HuH-7.5 (cell line): Measurements from ENCODE around the gene BAMBI.

ENCODE experiments used
- DNase-seq: peaks from one replicate; pipeline ENCODE4 v3.0.0; 2011; ENCODE audit warnings: low spot score

BAMBI gene

GRCh38 chr10:28705472-28705871 is 28.2 kb downstream of the BAMBI start:
- no peak for DNase-seq

GRCh38 chr10:28709001-28709710 is 31.8 kb downstream of the BAMBI start:
- DNase-seq: no peak

DNA sequence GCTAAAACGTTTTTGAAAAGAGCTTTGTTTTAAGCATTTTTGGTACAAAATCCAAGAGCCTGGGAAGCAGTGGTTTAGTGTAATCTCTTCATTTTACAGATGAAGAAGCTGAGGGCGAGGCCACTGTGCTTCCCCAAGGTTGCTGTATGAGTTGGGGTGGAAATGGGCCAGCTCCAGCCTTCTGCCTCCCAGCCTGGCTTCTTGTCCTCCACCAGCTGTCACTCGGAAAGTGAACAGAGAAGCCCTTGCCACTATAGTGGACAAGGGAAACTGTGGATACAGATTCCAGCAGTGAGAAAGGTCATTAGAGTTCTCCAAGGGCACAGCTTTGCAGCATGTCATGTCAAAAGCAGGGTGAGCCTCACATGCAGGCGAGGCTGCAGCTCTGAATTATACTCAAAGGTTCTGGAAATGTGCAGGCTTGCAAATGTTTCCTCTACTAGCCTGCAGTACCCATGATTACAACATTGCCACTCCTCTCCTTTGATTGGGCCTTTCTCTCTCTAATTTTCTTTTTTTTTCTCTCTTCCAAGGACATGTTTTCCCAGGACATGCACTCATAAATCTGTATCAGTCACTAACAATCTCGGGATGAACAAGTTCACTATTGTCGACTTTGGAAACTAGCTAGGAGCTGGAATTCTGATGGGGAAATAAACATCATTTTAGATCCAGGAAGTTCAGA is 33.0 kb downstream of the BAMBI start:
- no peak for DNase-seq

DNA sequence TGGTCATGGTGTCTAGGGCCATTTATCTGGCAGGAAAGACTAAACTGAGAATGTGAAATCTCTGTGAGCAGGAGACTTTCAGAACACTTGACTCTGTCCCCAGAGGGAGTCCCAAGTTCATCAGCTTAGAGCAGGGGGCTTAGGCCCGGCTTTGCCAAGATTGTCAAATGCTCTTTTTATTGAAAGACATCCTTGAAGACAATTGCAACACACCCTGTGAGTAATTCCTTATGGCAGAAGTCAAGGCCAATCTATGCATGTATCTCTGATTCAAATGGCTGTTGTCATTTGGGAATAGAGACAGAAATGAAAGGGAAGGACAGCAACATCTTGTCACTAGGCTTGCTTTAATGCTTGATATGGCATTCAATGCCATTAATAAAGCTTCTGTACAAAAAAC is 33.7 kb downstream of the BAMBI start:
- DNase-seq: no peak

GRCh38 chr10:28711776-28712175 is 34.5 kb downstream of the BAMBI start:
- DNase-seq: no peak

GRCh38 chr10:28713626-28714352 is 36.5 kb downstream of the BAMBI start:
- no peak for DNase-seq

DNA sequence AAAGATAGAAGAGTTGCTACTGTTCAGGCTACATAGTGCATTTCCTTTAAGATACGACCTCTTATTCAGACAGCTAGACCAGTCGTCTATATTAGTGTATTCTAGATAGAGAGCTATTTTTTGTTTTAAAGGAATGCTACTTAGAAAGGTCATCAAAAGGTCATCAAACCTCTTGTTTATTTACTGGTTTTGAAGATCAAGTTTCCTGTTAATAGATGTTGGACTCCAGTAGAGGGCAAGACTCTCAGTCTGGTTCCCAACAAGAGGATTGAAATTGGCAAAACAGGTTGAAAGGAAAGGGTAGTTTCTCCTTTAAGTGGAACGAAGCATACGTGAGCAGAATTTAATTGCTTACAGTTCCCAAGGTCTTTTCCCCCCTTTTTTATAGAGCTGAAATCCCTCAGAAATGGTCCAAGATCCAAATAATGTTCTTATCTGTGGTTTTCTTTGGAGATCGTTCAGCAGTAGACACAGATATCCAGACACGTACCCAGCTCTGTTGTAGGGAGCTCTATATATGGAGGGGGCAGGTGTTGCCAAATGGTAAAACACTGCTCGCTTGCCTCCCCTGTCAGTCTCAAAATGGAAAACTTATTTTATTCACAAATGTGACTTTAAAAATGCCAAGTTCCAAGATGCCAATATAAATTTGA is 37.2 kb downstream of the BAMBI start:
- DNase-seq: no peak

DNA sequence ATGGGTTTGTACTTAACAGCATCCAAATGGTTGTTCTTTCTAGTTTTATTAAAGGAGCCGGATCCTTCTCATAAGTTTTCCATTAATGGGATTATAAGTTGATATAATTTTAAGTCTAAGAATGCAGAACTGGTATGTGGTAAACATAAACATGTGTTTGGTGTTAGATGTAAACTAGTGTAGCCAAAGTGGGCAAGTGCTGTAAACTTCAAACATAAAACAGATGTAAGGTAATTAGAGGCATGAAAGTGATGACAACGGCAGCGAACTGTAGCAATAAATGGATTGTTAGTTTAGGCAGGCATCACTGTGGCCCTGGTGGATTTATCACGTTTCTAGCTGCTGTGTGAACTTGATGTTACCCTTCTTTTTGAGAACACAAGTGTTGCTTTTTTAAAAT is 37.9 kb downstream of the BAMBI start:
- no peak for DNase-seq

DNA sequence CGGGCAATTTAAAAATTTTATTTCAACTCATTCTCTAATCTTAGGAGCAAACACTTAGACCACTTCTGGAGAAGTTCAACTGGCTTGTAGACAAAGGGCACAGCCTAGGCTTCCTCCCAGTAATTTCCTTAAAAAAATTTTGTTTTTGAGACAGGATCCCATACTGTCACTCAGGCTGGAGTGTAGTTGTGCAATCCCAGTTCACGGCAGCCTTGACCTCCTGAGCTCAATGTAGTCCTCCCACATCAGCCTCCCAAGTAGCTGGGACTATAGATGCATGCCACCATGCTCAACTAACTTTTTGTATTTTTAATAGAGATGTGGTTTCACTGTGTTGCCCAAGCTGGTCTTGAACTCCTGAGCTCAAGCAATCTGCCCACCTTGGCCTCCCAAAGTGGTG is 38.4 kb downstream of the BAMBI start:
- no peak for DNase-seq

- no peak for DNase-seq
Observed at GRCh38 chr10:28716748-28717147, 39.4 kb downstream of the BAMBI start.

DNA sequence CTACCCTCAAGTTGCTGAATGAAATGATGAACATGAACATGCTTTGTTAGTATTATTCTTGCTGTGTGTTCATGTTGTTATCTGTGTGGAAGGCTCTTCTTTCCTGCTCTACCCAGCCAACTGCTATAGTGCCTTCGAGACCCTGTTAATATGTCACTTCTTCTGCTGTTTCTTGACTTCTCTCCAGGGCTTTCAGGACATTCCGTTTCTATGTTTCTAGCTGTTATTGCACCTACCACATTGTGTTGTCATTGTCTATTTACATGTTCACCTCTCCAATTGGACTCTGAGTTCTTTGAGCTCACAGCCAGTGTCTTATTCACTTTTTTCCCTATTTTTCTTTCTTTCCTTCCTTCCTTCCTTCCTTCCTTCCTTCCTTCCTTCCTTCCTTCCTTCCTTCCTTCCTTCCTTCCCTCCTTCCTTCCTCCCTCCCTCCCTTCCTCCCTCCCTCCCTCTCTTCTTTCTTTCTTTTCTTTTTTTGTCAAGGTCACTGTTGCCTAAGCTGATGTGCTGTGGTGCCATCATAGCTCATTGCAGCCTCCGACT is 40.4 kb downstream of the BAMBI start:
- no peak for DNase-seq

DNA sequence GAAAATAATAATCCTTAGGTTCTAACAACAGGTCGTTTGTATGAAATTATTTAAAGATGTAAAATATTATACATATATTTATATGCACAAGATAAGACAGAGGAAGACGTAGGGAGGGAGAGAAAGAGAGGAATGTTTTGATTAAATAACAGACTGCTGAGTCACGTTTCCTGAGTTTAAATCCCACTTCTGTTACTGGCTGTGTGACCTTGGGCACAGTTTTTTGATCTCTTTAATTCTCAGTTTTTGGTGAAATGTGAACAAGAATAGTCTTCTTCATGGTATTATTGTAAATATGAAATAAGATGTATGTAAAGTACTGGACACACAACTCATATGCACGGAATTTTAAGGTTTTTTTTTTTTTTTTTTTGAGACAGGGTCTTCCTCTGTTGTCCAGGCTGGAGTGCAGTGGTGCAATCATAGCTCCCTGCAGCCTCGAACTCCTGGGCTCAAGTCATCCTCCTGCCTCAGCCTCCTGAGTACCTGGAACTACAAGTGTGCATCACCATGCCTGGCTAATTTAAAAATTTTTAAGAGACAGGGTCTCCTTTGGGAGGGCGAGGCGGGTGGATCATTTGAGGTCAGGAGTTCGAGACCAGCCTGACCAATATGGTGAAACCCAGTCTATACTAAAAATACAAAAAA is 42.6 kb downstream of the BAMBI start:
- no peak for DNase-seq

- DNase-seq: no peak
Observed at GRCh38 chr10:28721318-28721951, 44.1 kb downstream of the BAMBI start.

GRCh38 chr10:28722065-28722803 is 44.9 kb downstream of the BAMBI start:
- peak; percentile 25 for DNase-seq

GRCh38 chr10:28728366-28728765 is 51.0 kb downstream of the BAMBI start:
- no peak for DNase-seq

DNA sequence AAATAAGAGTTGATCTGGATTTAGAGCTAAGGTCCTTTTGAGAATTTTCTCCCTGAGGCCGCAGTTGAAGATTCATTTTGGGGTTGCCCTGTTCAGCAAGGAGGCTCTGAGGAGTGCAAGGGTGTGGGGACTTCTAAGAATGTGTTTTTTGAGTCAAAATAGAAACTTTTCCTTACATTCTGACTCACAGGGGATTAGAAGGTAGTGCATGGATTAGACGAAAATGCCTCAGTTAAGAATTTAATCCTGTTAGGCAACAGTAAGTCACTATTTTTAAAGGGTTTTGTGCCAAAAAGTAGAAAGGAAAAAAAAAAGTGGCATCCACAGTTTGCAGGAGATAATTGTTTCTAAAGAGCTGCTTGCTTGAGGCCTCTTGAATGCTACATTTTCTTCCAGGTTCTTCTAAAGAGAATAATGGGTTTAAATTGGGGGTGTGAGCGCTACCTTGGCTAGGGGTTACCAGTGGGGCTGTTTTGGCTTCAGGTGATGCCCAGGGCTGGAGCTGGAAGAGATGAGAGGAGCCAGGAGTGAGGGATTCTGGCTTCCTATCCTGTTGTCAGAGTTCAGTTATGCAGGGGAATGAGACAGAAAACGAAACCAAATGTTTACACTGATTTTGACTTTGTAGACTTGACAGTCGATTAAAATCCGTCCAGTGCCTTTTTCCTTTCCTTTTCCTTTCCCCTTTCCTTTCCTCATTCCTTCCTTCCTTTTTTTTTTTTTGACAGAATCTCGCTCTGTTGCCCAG is 52.9 kb downstream of the BAMBI start:
- no peak for DNase-seq

- DNase-seq: no peak
Observed at GRCh38 chr10:28732091-28732490, 54.8 kb downstream of the BAMBI start.
